ENCODE data around the gene ZNG1A.
"Not testable (repeated sequence)": the region's sequence is repeated elsewhere in the genome, so short reads cannot be mapped to it uniquely, and the experiment has no call there.

DNA sequence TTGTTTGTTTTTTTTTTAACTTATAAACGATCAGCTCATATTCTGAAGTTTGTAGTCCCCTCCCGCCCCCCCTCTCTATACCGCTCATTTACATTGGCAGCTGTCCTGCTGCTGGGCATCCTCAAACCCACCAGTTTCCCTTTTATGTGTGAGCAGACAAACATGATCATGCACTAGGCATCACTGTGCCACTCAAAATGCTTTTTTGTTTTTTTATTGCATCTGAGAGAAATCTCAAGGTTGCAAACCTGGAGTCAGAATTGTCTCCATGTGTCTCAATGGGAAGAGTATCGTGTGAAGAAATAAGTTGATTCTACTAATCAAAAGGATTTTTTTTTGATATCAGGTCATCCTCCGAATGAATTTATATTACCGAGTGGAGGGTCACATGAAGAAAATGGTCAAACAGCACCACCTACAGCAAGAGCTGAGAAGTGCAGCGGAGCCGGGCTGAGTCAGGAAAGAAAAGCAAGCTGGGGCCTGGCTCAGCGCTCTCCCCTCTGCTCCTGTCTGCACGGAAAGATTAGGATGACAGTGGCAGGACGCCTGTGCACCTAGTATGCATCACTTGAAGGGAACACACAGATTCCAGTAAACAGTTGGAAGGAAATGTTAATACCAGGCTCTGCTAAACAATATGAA, 90.3 kb downstream of the ZNG1A start:
- TF ChIP-seq, protein P1, sequence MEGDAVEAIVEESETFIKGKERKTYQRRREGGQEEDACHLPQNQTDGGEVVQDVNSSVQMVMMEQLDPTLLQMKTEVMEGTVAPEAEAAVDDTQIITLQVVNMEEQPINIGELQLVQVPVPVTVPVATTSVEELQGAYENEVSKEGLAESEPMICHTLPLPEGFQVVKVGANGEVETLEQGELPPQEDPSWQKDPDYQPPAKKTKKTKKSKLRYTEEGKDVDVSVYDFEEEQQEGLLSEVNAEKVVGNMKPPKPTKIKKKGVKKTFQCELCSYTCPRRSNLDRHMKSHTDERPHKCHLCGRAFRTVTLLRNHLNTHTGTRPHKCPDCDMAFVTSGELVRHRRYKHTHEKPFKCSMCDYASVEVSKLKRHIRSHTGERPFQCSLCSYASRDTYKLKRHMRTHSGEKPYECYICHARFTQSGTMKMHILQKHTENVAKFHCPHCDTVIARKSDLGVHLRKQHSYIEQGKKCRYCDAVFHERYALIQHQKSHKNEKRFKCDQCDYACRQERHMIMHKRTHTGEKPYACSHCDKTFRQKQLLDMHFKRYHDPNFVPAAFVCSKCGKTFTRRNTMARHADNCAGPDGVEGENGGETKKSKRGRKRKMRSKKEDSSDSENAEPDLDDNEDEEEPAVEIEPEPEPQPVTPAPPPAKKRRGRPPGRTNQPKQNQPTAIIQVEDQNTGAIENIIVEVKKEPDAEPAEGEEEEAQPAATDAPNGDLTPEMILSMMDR (IDR thresholded peaks at IDR 0.05) = not testable (repeated sequence)
- TF ChIP-seq POLR2A (IDR thresholded peaks at IDR 0.05) = not testable (repeated sequence)

All from Peyer's patch (tissue), 4 donors.